ENCODE data around the gene PLN.

PLN gene

GRCh38 chr6:118548136-118548535 lies at the start of gene PLN:
PLN (plus strand) TSS chr6:118548296; CDS start chr6:118558922, 10,626 bp downstream.
- no peak for DNase-seq

DNA sequence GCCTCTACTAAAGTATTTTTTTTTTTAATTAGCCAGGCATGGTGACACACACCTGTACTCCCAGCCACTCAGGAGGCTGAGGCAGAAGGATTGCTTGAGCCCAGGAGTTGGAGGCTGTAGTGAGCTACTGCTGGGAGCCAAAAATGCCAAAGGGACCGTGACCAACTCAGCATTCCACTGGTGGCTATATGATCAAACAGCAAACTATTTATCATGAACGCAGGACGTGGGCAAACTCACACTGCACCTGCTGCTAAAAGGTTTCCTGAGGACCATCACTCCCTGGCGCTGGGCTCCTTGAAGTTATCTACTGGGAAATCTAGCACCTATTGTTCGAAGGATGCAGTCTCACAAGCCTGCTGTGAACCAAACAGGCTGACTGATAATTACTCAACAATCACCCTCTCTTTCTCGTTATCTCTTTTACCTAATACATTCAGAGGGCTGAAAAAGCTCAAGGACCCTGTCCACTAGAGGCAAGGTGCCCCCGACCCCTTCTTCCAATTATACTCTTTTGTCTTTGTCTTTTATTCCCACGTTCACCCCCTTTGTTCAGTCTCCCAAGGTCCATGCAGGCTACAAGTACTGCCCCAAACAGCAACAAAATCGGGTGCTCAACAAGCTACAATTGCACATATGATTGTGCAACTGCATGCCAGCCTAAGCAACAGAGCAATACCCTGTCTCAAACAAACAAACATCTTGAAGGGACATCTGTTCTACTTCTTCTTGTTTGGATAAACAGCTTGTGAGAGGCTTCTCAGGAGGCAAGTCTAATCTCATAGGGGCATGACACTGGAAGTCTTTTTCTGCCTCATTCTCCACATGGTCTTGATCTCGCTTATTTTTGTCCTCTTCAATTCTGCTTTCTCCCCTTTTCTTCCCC lies 47.7 kb upstream of the PLN start:
- no peak for DNase-seq

GRCh38 chr6:118501099-118501498 lies 47.0 kb upstream of the PLN start:
- DNase-seq = no peak

GRCh38 chr6:118501765-118502164 lies 46.3 kb upstream of the PLN start:
- no peak for DNase-seq

DNA sequence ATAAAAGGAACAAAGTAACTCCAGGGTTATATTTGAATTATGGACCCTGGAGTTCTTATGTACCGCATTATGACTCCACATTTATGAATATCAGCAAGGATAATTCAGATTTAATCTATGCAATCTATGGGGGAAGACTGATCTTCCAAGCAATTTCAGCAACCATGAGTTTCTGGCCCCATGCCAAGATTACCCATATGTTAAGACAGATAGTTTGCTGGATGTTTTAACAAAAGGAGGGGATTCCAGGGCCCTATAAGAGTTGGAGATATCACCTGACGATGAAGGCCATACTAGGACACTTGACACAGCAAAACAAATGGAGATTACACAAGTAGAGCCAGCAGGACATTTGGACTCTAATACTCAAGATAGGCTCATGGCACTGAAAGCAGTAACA lies 45.9 kb upstream of the PLN start:
- no peak for DNase-seq

- no peak for DNase-seq
Observed at GRCh38 chr6:118504611-118505010, 43.5 kb upstream of the PLN start.

DNA sequence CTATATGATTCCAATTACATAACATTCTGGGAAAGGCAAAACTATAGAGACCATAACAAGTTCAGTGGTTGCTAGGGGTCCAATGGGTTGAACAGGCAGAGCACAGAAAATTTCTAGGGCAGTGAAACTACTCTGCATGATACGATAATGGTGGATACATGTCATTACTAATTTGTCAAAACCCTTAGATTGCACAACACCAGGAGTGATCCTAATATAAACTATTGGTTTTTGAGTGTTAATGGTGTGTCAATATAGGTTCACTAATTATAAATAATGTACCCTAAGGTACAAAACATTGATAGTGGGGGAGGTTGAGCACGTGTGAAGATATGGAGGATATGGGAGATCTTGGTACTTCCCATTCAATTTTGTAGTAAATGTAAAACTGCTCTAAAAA lies 42.4 kb upstream of the PLN start:
- no peak for DNase-seq

- DNase-seq = no peak
Observed at GRCh38 chr6:118506071-118506638, 41.9 kb upstream of the PLN start.

GRCh38 chr6:118507636-118508035 lies 40.5 kb upstream of the PLN start:
- DNase-seq = no peak

DNA sequence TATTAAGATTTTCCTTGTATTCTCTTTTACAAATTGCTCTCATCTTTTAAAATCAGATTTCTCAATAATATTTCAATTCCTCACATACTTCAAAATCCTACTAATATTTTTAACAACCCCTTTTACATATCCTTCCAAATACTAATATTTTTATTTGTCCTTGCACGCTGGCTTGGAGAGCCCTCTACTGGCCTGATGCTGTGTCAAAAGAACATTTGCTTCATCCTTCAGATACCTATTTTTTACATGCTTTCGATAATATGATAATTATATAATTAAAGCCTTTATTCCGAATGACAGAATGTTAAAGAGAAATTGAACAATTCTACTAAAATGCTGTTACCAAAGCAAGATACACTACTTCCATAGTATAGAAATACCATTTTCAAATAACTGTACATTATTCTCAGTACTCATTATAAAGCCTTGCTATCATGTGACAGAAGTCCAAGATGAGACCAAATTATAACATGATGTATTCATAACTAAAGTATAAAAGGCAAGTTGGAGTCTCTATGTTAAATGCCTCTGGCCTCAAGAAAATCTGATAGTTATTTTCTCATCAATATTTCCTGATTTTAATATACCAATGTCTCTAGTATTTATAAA lies 39.0 kb upstream of the PLN start:
- no peak for DNase-seq

- DNase-seq = no peak
Observed at GRCh38 chr6:118511930-118512715, 36.0 kb upstream of the PLN start.

DNA sequence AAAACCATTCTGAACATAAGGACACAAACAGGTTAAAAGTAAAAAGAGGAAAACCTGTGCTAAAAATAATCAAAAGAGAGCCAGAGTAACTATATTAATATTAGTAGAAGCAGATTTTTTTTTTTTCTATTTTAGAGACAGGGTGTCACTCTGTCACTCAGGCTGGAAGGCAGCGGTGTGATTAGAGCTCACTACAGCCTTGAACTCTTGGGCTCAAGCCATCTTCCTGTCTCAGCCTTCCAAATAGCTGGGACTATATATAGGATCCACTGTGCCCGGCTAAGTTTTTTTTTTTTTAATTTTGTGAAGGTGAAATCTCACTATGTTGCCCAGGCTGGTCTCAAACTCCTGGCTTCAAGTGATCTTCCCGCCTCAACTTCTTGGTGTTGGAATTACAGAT lies 33.4 kb upstream of the PLN start:
- DNase-seq = no peak

DNA sequence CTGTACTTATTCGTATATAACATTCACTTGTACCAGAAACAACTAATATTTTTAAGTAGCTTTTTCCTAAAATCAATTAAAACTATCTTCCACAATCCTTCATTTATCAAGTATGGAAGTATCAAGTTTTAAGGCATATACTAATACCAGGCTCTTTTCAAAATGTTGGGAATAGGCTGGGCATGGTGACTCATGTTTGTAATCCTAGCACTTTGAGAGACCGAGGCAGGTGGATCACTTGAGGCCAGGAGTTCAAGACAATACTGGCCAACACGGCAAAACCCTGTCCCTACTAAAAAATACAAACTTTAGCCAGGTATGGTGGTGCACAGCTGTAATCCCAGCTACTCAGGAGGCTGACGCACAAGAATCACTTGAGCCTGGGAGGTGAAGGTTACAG lies 25.7 kb upstream of the PLN start:
- no peak for DNase-seq

DNA sequence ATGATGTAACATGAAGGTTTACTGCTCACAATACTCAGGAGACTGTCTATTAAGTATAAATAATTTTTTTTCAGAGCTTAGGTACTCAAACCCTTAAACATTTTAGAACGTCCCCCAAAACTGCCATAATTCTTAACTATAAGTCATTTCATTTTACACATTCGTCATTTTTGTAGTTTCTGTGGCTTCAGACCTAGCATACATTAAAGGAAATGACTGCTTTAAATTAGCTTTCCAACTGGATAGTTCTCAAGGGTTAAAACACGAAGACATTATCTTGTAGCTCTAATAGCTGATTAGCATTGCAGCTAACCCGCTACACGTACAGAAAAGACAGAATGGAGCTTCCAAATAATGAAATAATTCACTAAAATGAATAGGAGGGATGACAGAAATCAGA lies 24.9 kb upstream of the PLN start:
- DNase-seq = no peak

DNA sequence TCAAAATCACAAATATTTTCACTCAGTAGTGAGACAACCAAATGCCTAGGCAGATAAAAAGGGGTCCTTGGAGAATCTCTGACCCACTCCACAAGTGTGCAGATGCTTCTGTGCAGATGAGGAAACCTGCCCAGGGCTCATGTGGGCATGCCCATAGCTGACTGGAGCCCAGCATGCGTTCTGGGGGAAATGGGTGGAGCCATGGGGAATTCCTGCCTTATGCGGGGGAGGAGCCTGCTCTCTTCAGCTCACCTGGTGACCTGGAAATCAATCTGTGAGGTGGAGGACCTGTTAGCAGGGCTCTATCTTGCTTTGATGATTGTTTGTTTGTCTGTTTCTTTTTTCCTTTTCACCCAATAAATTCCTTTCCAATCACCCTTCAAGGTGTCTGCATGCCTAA lies 23.4 kb upstream of the PLN start:
- no peak for DNase-seq

DNA sequence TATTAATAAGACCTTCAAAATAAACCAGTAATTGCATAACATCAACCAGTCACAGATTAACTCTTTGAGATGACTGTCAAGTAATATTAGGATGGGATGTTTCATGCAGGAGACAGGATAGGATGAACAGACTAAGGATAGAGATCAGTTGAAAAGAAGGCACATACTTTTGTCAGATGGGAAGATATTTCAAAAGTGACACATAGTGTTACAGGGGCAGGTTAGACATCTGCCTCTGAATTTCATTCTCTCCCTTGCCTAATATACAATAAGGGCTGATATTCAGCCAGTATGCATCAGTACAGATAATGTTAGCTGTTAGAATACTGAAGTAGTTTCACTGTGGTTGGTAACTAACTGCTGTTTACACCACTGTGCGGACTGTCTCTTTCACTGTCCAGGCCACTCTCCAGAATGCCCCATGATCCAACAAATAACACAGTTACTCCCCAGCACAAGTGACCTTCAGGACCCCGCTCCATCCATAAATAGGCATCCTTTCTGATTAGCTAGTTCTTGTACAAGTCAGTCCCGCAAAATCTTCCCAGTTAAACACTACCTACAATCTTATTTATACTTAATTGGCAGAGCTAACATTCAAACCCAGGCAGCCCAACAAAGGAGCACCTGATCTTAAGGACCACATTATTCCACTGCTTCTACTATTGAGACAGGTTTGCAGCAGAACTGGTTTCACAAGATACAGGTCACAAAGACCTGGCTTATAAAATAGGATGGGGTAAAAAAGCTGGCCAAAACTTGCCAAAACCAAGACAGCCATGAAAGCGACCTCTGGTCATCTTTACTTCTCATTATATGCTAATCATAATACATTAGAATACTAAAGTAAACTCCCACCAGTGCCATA lies 21.9 kb upstream of the PLN start:
- DNase-seq = no peak

GRCh38 chr6:118528129-118528528 lies 20.0 kb upstream of the PLN start:
- DNase-seq = no peak

- DNase-seq = no peak
Observed at GRCh38 chr6:118529756-118530155, 18.3 kb upstream of the PLN start.

DNA sequence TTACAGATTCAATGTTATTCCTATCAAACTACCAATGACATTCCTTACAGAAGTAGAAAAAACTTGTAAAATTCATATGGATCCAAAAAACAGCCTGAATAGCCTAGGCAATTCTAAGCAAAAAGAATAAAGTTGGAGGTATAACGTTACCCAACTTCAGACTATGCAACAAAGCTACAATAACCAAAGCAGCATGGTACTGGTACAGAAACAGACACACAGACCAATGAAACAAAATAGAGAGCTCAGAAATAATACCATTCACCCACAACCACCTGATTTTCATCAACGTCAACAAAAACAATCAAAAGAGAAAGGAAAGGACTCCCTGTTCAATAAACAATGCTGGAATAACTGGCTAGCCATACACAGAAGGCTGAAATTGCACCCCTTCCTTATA lies 17.2 kb upstream of the PLN start:
- no peak for DNase-seq

- no peak for DNase-seq
Observed at GRCh38 chr6:118535176-118535844, 12.8 kb upstream of the PLN start.

DNA sequence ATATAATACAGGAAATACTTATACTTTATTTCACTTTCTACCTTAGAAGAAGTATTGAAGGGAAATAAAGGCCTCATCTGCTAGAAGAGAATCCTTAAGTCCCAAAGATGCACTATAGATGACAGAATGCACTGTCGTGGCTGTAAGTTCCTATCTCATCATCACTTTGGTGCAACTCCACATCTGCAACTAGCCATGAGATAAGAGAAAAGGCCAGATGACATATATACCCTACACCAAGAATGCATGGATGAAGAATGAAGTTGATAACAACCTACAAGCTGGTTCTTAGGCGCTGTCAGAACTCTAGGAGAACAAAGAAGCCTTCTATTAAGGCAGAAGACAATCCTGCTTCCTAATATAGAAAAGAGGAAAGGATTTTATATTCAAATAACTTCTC lies 11.6 kb upstream of the PLN start:
- DNase-seq = no peak

DNA sequence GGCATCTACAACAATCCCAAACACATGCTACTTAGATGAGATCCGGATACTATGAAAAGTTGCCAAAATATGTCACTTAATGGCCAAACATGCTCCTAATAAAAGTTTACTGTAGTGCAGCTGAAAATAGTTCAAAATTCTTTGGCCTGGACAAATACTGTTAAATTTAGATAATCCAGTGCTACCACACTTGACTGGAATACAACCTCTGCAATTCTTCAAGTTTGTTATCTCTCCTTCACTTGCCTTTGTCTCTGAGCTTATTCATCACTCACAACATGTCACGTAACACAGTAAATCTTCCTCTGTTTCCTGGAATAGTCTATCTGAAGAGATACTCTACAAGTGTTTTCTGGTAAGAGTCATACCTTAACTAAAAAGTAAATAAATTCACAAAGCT lies 10.5 kb upstream of the PLN start:
- DNase-seq = no peak
